Caco-2 (cell line): ENCODE data around the gene CEBPZ. TPM values are rescaled to one million over a fixed set of nuclear protein-coding genes. Genes with fewer than 3 reads are reported as not detected.

Source experiments
- BruUV-seq: library from RNA; stranded (reverse); fragments of 400-500 nt; replicated peaks from 2 replicates; lab custom pipeline; 2021; lab: Mats Ljungman, UMichigan
- CTCF ChIA-PET: fragments of 300-600 bp; sonication (Branson Sonifier 250); formaldehyde crosslinking; loops from one replicate; lab custom pipeline; 2022; ENCODE audit warnings: antibody characterized with exemption; lab: Charles Lee
- POLR2A ChIA-PET: fragments of 300-600 bp; sonication (Branson Sonifier 250); formaldehyde crosslinking; loops from one replicate; lab custom pipeline; 2022; ENCODE audit warnings: antibody characterized with exemption; lab: Charles Lee
- DNase-seq, 2 experiments: peaks; one replicate each; pipeline versions ENCODE4 v3.0.0 to v3.0.0-alpha.2; 2020 to 2022
- H3K27me3 ChIP-seq: replicated peaks from 2 replicates; pipeline ENCODE4 v1.6.0; 2011; ENCODE audit warnings: low read length; ENCODE audit not compliant: control insufficient read depth, insufficient read depth
- H3K36me3 ChIP-seq: 2 replicates; pipeline ENCODE4 v1.5.1; 2011; ENCODE audit warnings: low read length; ENCODE audit not compliant: control insufficient read depth, insufficient read depth
- H3K4me1 ChIP-seq: fragments of 250-450 bp; sonication (Bioruptor Pico); 2 replicates; pipeline ENCODE4 v1.5.1; 2020; ENCODE audit warnings: mild to moderate bottlenecking
- H3K4me3 ChIP-seq: 2 replicates; pipeline ENCODE4 v1.5.1; 2011; ENCODE audit warnings: low read depth, mild to moderate bottlenecking, control low read depth, low read length
- H3K9me3 ChIP-seq: fragments of 250-450 bp; sonication (Bioruptor Pico); 2 replicates; pipeline ENCODE4 v1.5.1; 2020; ENCODE audit warnings: mild to moderate bottlenecking, moderate library complexity
- H3K27ac Mint-ChIP-seq: one replicate; pipeline ENCODE4 v1.8.0; 2022; ENCODE audit warnings: mixed read lengths; ENCODE audit not compliant: unreplicated experiment
- H3K27me3 Mint-ChIP-seq: one replicate; pipeline ENCODE4 v1.8.0; 2022; ENCODE audit warnings: mixed read lengths; ENCODE audit not compliant: insufficient read depth, unreplicated experiment
- H3K36me3 Mint-ChIP-seq: one replicate; pipeline ENCODE4 v1.8.0; 2022; ENCODE audit warnings: mild to moderate bottlenecking, mixed read lengths; ENCODE audit not compliant: insufficient read depth, unreplicated experiment
- H3K4me1 Mint-ChIP-seq: one replicate; pipeline ENCODE4 v1.8.0; 2022; ENCODE audit warnings: low read depth, mixed read lengths; ENCODE audit not compliant: unreplicated experiment
- H3K4me3 Mint-ChIP-seq: one replicate; pipeline ENCODE4 v1.8.0; 2022; ENCODE audit warnings: mild to moderate bottlenecking, moderate library complexity, mixed read lengths; ENCODE audit not compliant: unreplicated experiment
- H3K9me3 Mint-ChIP-seq: one replicate; pipeline ENCODE4 v1.8.0; 2022; ENCODE audit warnings: mixed read lengths; ENCODE audit not compliant: unreplicated experiment
- CTCF ChIP-seq, 2 experiments: fragments of 200-600 bp in 1 of 2; IDR thresholded peaks; 1 replicate in 1 of 2; 2 replicates in 1 of 2; pipeline versions ENCODE4 v1.5.1 to v1.8.0; 2011 to 2022; ENCODE audit warnings: antibody characterized with exemption in 1 of 2, control low read depth in 1 of 2, inconsistent platforms in 1 of 2, low read depth in 1 of 2, low read length in 1 of 2, mild to moderate bottlenecking in 1 of 2, moderate library complexity in 1 of 2; ENCODE audit not compliant: insufficient read depth in 1 of 2, severe bottlenecking in 1 of 2, unreplicated experiment in 1 of 2
- intact Hi-C: fragments of 100-400 bp; cut with micrococcal nuclease; formaldehyde crosslinking; loops from one replicate; pipeline ENCODE4 v1.10.0; 2022; ENCODE audit not compliant: unreplicated experiment
- total RNA-seq: library from RNA; stranded (reverse); gene quantifications from 2 replicates; pipeline ENCODE4 v1.2.3, GENCODE V29; 2022

The CEBPZ gene
- total RNA-seq, 1 experiment from 2014 or later: 93.3 TPM

DNA sequence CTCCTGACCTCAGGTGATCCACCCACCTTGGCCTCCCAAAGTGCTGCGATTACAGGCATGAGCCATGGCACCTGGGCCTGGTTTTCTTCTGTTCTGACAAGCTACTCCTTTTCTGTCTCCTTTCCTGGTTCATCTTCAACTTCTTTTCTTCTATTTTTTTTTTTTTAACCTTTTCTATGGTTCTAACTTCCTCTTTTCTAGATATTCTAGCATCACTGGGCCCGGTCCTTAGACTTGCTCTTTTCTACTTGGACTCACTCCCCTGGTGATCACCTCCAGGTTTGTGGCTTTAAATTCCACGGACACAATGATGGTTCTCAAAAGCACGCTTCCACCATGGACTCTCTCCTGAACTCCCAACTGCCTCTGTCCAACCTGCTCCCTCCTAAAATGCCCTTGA, 76.6 kb downstream of the CEBPZ start:
- ChIA-PET CTCF (no interaction called here), POLR2A (interaction anchor here (0.6 kb wide), 1 partner anchor 179 kb away, joined by 3 read pairs; no protein-coding TSS in a partner anchor)
- Mint-ChIP-seq H3K9me3 (no peaks in the 10 kb centered on the region), H3K27ac (peak overlapping the region; percentile 46), H3K4me3 (no peak overlapping the region), H3K27me3 (no peaks in the 10 kb centered on the region), H3K4me1 (peaks cover 37% of the 10 kb centered on the region), H3K36me3 (peaks cover 31% of the 10 kb centered on the region)
- TF ChIP-seq CTCF (IDR thresholded peaks at IDR 0.05; ENCODE audit: insufficient read depth in 1 of 2, low read depth in 1 of 2, low read length in 1 of 2, severe bottlenecking in 1 of 2, unreplicated experiment in 1 of 2): no peak
- intact Hi-C loops: loop anchor here (5.0 kb wide), 1 partner anchor 43 kb away; the partner anchor contains the start of gene CEBPZOS
- peaks cover 12% of the 10 kb centered on the region for H3K4me1 ChIP-seq
- no peaks in the 10 kb centered on the region for H3K27me3 ChIP-seq
- no TSS peak for BruUV-seq
- no peaks in the 10 kb centered on the region; the same call in 1 of the 2 replicates for H3K36me3 ChIP-seq
- no peak overlapping the region for H3K4me3 ChIP-seq
- H3K9me3 ChIP-seq: no peaks in the 10 kb centered on the region
- no peak for DNase-seq

DNA sequence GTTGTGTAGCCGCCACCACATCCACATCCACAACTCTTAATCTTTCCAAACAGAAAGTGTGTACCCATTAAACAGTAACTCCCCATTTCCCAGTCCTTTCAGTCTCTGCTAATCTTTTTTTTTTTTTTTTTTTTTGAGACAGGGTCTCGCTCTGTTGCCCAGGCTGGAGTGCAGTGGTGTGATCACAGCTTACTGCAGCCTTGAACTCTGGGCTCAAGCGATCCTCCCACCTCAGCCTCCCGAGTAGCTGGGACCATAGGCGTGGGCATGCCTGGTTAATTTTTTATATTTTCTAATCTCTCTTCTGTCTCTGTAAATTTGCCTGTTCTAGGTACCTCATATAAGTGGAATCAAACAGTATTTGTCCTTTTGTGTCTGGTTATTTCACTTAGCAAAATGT, 78.2 kb downstream of the CEBPZ start:
- no peaks in the 10 kb centered on the region for H3K27me3 ChIP-seq
- H3K27ac Mint-ChIP-seq: no peak overlapping the region
- no peak for DNase-seq
- ChIA-PET POLR2A (no interaction called here), CTCF (no interaction called here)
- no peaks in the 10 kb centered on the region; the same call in 1 of the 2 replicates for H3K36me3 ChIP-seq
- peaks cover 20% of the 10 kb centered on the region for H3K4me1 ChIP-seq
- H3K9me3 ChIP-seq: no peaks in the 10 kb centered on the region
- H3K36me3 Mint-ChIP-seq: peaks cover 40% of the 10 kb centered on the region
- H3K4me3 ChIP-seq: no peak overlapping the region
- no peaks in the 10 kb centered on the region for H3K27me3 Mint-ChIP-seq
- BruUV-seq: no TSS peak
- H3K9me3 Mint-ChIP-seq: no peaks in the 10 kb centered on the region
- H3K4me1 Mint-ChIP-seq: peaks cover 46% of the 10 kb centered on the region
- intact Hi-C loops: no loop called here
- H3K4me3 Mint-ChIP-seq: no peak overlapping the region
- TF ChIP-seq CTCF (IDR thresholded peaks at IDR 0.05; ENCODE audit: insufficient read depth in 1 of 2, low read depth in 1 of 2, low read length in 1 of 2, severe bottlenecking in 1 of 2, unreplicated experiment in 1 of 2): no peak

Other genes with a start within 250 kb of the CEBPZ start
- 15.3 and 16.1 TPM in 2 replicates for gene HEATR5B, start 147.2 kb downstream of the CEBPZ start, total RNA-seq
- gene GPATCH11, start 147.1 kb downstream of the CEBPZ start, total RNA-seq: 7.5 and 8.3 TPM in 2 replicates
- 41.7 and 50.1 TPM in 2 replicates for gene EIF2AK2, start 74.6 kb downstream of the CEBPZ start, total RNA-seq
- gene SULT6B1, start 42.9 kb downstream of the CEBPZ start, total RNA-seq: not detected in 2 replicates
- gene CEBPZOS, start 35.1 kb downstream of the CEBPZ start, total RNA-seq: 55.3 and 56.0 TPM in 2 replicates
- 34.3 and 38.0 TPM in 2 replicates for gene NDUFAF7, start 62 bp upstream of the CEBPZ start, total RNA-seq
- gene PRKD3, start 93.2 kb upstream of the CEBPZ start, total RNA-seq: 40.2 and 41.2 TPM in 2 replicates
- 4.7 and 6.3 TPM in 2 replicates for gene QPCT, start 113.0 kb upstream of the CEBPZ start, total RNA-seq